Measurements from ENCODE around the gene ETS1.

GRCh38 chr11:128415539-128415938 is 171.8 kb downstream of the ETS1 start:
- TF ChIP-seq CTCF (conservative IDR thresholded peaks at IDR 0.05; ENCODE audit: low read depth, low read length): no peak
- TF ChIP-seq EZH2 (IDR thresholded peaks at IDR 0.05; ENCODE audit: borderline replicate concordance, low read depth, low read length, poor library complexity, severe bottlenecking): no peak

Data from A673 (cell line).